Lung (tissue), 16 donors: ENCODE results near the gene CERS1. TPM values are rescaled to one million over a fixed set of nuclear protein-coding genes. Genes with fewer than 3 reads are reported as not detected.

ENCODE experiments used
- ATAC-seq: fragments of 200-7000 bp; cut with Tn5 transposase; one replicate; pipeline ENCODE4 v1.9.1; 2020; ENCODE audit warnings: moderate number of reproducible peaks; ENCODE audit not compliant: insufficient read depth, low FRiP score
- DNase-seq, 3 donors: peaks; one replicate each; pipeline ENCODE4 v3.0.0-alpha.2; 2013 to 2017
- H3K27ac ChIP-seq, 2 donors: one replicate each; pipeline ENCODE4 v1.5.1; 2013; ENCODE audit warnings: mild to moderate bottlenecking in 2 of 2, moderate library complexity in 2 of 2, control low read depth in 1 of 2, inconsistent platforms in 1 of 2, low read depth in 1 of 2, low read length in 1 of 2
- H3K27me3 ChIP-seq, 3 donors: one replicate each; pipeline ENCODE4 v1.5.1; 2013; ENCODE audit warnings: low read length in 2 of 3; ENCODE audit not compliant: control insufficient read depth in 3 of 3, insufficient read depth in 3 of 3
- H3K36me3 ChIP-seq, 4 donors: one replicate each; pipeline ENCODE4 v1.5.1; 2013; ENCODE audit warnings: low read length in 4 of 4, mild to moderate bottlenecking in 1 of 4, moderate library complexity in 1 of 4; ENCODE audit not compliant: control insufficient read depth in 4 of 4, insufficient read depth in 4 of 4
- H3K4me1 ChIP-seq, 5 donors: one replicate each; pipeline ENCODE4 v1.5.1; 2013; ENCODE audit warnings: low read length in 5 of 5, mild to moderate bottlenecking in 2 of 5, moderate library complexity in 1 of 5; ENCODE audit not compliant: control insufficient read depth in 5 of 5, insufficient read depth in 5 of 5
- H3K4me3 ChIP-seq: one replicate; pipeline ENCODE4 v1.5.1; 2013; ENCODE audit warnings: mild to moderate bottlenecking, control low read depth, moderate library complexity
- H3K9ac ChIP-seq, 2 donors: one replicate each; pipeline ENCODE4 v1.5.1; 2013; ENCODE audit warnings: low read length in 2 of 2, control low read depth in 1 of 2; ENCODE audit not compliant: insufficient read depth in 1 of 2
- H3K9me3 ChIP-seq, 4 donors: one replicate each; pipeline ENCODE4 v1.5.1; 2013; ENCODE audit warnings: low read length in 3 of 4, mild to moderate bottlenecking in 1 of 4, moderate library complexity in 1 of 4; ENCODE audit not compliant: control insufficient read depth in 4 of 4, insufficient read depth in 3 of 4
- CTCF ChIP-seq: IDR thresholded peaks from 2 replicates; pipeline ENCODE4 v1.5.1; 2012; ENCODE audit warnings: mild to moderate bottlenecking; ENCODE audit errors: control extremely low read depth, extremely low read depth
- WGBS, 2 donors: extraction: QIAGEN DNeasy Blood & Tissue Kit; methylation state at CpG; one replicate each; pipeline ENCODE4 v1.1.7; 2013; 5-methylcytosine and 5-hydroxymethylcytosine counted together
- long read RNA-seq, 5 donors: transcript quantifications; one replicate each; lab custom pipeline, GENCODE V29; 2026
- polyA plus RNA-seq, 2 donors: library from polyadenylated mRNA; stranded (reverse); fragments of 200-250 nt; gene quantifications; one replicate each; pipeline ENCODE4 v1.2.1, GENCODE V29; 2013
- total RNA-seq, 2 donors: library from RNA; depleted of rRNA in 1 of 2; stranded (reverse); fragments of >200 nt in 1 of 2; gene quantifications; one replicate each; pipeline ENCODE4 v1.2.1, GENCODE V29; 2014 to 2021
- donor health status: control.
- donor health status: control.
- donor health status: Bipolar disorder and iron deficiency.
- donor health status: healthy.
- donor health status: DM: yes; HTN: yes; CAD: no.

CERS1 gene
- 1 to 10 TPM in 1 of 2 donors, under 1 TPM in 1; 0.55 to 1.7 TPM for total RNA-seq
- under 1 TPM; 0.14 to 0.16 TPM for polyA plus RNA-seq
- long read RNA-seq, donor 1, partial matches to known transcripts = 0 of 1 reads
- long read RNA-seq, donor 1, other reads (novel, unspliced or antisense) = 0 of 1 reads
- long read RNA-seq, donor 2, partial matches to known transcripts = 0 of 1 reads
- long read RNA-seq, donor 2, other reads (novel, unspliced or antisense) = 0 of 1 reads
- long read RNA-seq, donor 3 = 0 reads
- long read RNA-seq, donor 4, partial matches to known transcripts = 0 of 1 reads
- long read RNA-seq, donor 4, other reads (novel, unspliced or antisense) = 0 of 1 reads
- long read RNA-seq, donor 5 = 0 reads

DNA sequence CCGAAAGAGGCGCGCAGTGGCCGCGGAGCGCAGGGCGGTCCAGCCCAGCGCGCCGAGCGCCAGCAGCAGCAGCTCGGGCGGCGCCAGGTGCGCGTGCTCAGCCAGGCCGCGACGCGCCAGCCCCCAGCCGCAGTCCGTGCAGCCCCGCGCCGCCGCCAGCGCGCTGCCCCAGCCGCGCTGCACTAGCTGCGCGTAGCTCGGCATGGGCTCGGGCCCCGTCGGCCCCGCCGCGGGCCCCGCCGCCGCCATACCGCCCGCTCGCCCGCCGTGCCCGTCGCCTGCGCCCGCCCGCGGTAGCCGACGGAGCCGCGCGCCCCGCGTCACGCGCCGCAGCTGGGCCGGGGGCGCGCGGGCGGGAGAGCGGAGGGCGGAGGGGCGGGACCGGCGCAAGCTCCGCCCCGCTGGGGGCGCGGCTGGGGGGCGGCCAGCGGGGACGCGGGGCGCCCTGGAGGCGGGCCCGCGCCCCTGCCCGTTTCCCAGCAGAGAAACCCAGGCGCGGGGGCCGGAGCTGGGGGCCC is at the start of gene CERS1:
CERS1 (minus strand) TSS at position 335 of the 518 bp plus-strand sequence; CDS start at position 249, 86 bp downstream.
- Histone ChIP-seq H3K4me1 (peaks cover 0 to 21% (median 0%) of the 10 kb centered on the region in 5 donors), H3K27me3 (peaks cover 0 to 8% (median 0%) of the 10 kb centered on the region in 3 donors), H3K9me3 (peaks cover 0 to 3% (median 0%) of the 10 kb centered on the region in 4 donors), H3K4me3 (no peak within 1 kb of the TSS), H3K36me3 (peaks cover 0 to 20% (median 5%) of the 10 kb centered on the region in 4 donors), H3K27ac (no peak within 1 kb of the TSS), H3K9ac (no peak within 1 kb of the TSS)
- peak; percentile 21 to 60 (median 32) for DNase-seq
- TF ChIP-seq CTCF = no peak
- ATAC-seq = no peak
- WGBS, 2 donors = 0 to 1% methylated on average over 7 to 89 of the region's 89 CpGs

- TF ChIP-seq CTCF = no peak
- Histone ChIP-seq H3K27ac (no peak overlapping the region), H3K9me3 (no peaks in the 10 kb centered on the region), H3K4me1 (peaks cover 0 to 3% (median 3%) of the 10 kb centered on the region in 5 donors), H3K36me3 (no peaks in the 10 kb centered on the region), H3K9ac (no peak overlapping the region), H3K27me3 (no peaks in the 10 kb centered on the region), H3K4me3 (no peak overlapping the region)
- 88 to 89% methylated on average over 9 of the region's 9 CpGs for WGBS, 2 donors
- ATAC-seq (no peak), DNase-seq (no peak)
Observed at GRCh38 chr19:18945297-18945696, 49.3 kb upstream of the CERS1 start.

- no peaks in the 10 kb centered on the region for H3K27me3 ChIP-seq
- TF ChIP-seq CTCF = no peak
- no peak for ATAC-seq
- DNase-seq = no peak
- WGBS, 2 donors = 90 to 91% methylated on average over 4 of the region's 4 CpGs
- no peak overlapping the region for H3K27ac ChIP-seq
- no peaks in the 10 kb centered on the region for H3K36me3 ChIP-seq
- H3K9me3 ChIP-seq = no peaks in the 10 kb centered on the region
- peaks cover 0 to 12% (median 4%) of the 10 kb centered on the region in 5 donors for H3K4me1 ChIP-seq
- H3K9ac ChIP-seq = no peak overlapping the region
- H3K4me3 ChIP-seq = no peak overlapping the region
Observed at GRCh38 chr19:18943465-18943864, 47.5 kb upstream of the CERS1 start.
